HL-60/S4 treated with phorbol 12-myristate 13-acetate at 8.2 ng/mL for 4 days and 3 days (cell line): ENCODE data around the gene RPS6KA4.

ENCODE experiments used
- in situ Hi-C: fragments of 300-500 bp; cut with MboI; formaldehyde crosslinking; loops from 2 replicates; pipeline ENCODE4 v1.15.0; 2022; ENCODE audit warnings: low sequenced_read_pairs

RPS6KA4 gene

DNA sequence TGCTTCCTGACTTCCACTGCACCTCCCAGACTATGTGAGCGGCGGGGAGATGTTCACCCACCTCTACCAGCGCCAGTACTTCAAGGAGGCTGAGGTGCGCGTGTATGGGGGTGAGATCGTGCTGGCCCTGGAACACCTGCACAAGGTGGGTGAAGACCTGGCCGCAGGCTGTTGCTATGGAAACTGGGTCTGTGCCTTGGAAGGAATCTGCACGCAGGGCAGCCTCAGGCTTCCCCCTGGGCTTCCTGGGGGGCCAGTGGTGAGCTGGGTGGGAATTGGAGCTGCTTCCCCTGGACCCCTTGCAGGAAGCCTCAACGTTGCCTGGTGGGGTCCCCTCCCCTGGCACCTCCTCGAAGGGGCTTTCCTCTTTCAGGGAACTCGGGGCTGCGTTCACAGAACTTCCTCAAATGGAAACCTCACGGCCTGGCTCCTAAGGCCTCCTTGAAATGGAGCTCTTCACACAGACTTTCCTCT lies 1.5 kb downstream of the RPS6KA4 start:
- in situ Hi-C loops, result no loop called here

DNA sequence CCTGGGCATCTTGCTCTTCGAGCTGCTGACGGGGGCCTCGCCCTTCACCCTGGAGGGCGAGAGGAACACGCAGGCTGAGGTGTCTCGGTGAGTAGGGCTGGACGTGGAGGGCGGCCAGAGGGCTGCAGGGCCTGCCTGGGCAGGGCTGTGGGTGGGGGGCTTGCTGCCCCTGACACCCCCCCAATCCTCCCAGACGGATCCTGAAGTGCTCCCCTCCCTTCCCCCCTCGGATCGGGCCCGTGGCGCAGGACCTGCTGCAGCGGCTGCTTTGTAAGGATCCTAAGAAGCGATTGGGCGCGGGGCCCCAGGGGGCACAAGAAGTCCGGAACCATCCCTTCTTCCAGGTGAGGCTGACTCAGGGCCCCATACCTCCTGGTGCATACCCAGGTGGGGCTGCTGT lies 2.7 kb downstream of the RPS6KA4 start:
- in situ Hi-C loops, result no loop called here

- in situ Hi-C loops, result no loop called here
Observed at GRCh38 chr11:64362339-64362738, 3.4 kb downstream of the RPS6KA4 start.

- in situ Hi-C loops, result no loop called here
Observed at GRCh38 chr11:64364435-64364834, 5.5 kb downstream of the RPS6KA4 start.

DNA sequence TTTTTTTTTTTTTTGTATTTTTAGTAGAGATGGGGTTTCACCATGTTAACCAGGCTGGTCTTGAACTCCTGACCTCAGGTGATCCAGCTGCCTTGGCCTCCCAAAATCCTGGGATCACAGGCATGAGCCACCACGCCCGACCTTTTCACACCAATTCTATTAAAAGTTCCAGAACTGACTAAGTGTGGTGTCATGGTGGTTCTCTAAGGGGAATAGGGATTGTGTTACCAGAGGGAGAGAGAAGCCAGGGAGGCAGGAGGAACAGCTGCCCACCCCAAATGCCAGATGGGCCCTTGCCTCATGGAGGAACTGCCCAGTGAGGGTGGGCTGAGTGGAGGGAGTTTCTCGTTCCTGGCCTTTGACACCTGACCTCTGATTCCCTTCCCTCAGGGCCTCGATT lies 5.9 kb downstream of the RPS6KA4 start:
- in situ Hi-C loops, result no loop called here

- in situ Hi-C loops, result no loop called here
Observed at GRCh38 chr11:64366751-64367150, 7.8 kb downstream of the RPS6KA4 start.

- in situ Hi-C loops, result no loop called here
Observed at GRCh38 chr11:64367931-64368672, 9.1 kb downstream of the RPS6KA4 start.

DNA sequence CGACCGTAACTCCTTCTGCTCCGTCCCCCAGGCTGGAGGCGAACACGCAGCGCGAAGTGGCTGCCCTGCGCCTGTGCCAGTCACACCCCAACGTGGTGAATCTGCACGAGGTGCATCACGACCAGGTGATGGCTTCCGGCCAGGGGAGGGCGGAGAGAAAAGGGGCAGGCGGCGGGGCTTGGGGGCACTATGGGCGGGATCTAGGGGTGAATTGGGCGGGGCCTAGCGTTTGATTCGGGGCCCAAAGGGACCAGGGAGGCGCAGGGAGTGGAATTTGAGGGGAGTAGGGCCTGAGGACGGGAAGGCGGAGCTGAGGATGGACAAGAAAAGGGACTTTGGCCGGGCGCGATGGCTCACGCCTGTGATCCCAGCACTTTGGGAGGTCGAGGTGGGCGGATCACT lies 9.7 kb downstream of the RPS6KA4 start:
- in situ Hi-C loops, result no loop called here

DNA sequence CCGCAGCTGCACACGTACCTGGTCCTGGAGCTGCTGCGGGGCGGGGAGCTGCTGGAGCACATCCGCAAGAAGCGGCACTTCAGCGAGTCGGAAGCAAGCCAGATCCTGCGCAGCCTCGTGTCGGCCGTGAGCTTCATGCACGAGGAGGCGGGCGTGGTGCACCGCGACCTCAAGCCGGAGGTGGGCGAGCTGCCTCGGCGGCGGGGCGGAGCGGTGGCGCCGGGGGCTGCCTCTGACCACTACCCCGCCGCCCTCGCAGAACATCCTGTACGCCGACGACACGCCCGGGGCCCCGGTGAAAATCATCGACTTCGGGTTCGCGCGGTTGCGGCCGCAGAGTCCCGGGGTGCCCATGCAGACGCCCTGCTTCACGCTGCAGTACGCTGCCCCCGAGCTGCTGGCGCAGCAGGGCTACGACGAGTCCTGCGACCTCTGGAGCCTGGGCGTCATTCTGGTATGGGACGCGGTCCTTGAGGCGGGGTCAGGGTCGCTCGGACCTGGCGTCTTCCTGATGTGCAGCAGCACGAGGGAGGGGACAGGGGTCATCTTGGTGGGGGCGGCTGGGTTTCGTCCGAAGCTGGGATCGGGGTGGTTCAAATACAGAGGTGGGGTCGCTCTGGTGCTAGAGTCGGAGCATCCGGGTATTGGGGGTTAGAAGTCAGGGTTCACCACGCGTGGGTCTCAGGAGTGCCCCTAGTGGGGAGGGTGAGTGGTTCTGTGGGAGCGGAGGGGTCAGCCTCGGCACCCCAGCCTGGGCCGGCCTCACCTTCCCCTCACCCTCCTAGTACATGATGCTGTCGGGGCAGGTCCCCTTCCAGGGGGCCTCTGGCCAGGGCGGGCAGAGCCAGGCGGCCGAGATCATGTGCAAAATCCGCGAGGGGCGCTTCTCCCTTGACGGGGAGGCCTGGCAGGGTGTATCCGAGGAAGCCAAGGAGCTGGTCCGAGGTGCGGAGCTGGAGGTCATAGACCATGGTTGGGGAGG lies 10.8 kb downstream of the RPS6KA4 start:
- in situ Hi-C loops, result no loop called here

DNA sequence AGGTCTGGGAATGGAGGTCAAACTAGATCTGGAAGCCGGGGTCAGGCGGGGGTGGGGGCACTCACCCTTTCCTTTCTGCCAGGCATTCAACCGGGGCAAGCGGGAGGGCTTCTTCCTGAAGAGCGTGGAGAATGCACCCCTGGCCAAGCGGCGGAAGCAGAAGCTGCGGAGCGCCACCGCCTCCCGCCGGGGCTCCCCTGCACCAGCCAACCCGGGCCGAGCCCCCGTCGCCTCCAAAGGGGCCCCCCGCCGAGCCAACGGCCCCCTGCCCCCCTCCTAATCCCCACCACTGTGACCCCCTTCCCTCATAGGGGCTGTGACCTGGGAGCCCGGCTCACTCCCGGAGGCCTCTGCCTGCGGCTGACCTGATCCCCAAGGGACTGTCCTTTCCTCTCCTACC lies 12.2 kb downstream of the RPS6KA4 start:
- in situ Hi-C loops, result no loop called here

- in situ Hi-C loops, result no loop called here
Observed at GRCh38 chr11:64372021-64372420, 13.1 kb downstream of the RPS6KA4 start.

DNA sequence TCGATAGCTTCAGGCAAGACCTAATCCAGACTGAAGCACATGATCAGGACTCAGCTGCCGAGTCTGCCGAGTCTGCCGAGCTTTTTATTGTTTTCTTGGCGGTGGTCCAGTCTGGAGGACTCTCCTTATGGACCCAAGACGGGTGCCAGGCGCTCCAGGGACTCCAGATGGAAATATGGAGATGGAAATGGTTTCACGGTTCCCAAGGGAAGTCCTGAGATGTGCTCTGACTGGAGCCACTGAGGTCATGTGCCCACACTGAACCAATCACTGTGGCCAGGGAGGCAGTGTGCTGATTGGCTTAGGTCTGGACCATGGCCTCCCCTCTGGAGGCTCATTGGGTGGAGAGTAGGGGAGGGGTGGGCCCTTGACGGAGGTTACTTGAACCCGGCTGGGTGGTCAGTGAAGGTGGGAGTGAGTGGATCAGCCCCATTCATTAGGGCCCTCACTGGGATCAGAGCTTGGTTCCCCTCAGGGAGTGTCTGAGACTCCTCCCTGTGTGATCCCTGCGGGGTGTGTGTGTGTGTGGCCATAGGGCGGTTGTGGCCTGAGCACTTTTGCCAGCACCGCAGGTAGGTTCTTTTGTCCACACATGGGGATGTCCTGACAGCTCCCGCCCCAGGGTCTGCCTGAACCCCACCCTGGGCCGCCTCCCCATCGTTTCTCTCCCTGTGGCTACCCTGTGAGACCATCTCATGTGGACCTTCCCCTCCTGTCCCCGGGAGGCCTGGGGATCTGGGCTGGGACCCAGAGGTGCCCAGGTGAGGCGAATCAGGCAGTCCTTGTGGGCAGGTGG lies 14.0 kb downstream of the RPS6KA4 start:
- in situ Hi-C loops, result no loop called here

DNA sequence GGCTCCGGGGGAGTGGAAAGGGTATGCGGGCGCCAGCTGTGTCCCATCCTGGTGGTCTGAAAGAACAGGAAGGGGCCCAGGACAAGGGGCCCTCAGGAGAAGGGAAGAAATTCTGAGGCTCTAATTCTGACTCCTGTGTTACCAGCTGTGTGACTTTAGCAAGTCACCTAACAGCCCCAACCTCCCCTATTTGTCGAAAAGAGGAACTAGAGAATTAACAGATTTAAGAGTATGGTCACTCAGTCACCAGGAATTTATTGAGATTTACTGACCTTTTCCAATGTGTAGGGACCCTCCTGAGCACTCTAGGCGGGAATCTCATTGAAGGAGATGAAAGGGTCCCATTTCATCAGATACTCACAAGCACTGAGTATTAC lies 14.6 kb downstream of the RPS6KA4 start:
- in situ Hi-C loops, result no loop called here

DNA sequence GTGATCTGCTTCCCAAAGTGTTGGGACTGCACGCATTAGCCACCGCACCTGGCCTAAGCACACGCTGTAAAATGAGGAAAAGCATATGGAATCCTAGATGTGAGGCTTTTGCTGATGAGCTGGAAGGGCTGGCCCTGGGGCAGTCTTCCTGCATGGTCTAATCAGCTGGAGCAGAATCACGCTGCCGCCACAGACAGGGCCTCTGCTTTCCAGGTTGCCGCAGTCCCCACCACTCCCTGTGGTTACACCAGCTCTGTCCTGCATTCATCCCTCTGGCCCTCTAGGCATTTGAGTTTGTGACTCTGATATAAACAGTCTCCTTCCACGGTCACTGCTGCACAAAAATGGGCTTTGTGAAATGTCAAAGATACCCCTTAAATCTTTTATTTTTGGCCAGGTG lies 17.1 kb downstream of the RPS6KA4 start:
- in situ Hi-C loops, result no loop called here

DNA sequence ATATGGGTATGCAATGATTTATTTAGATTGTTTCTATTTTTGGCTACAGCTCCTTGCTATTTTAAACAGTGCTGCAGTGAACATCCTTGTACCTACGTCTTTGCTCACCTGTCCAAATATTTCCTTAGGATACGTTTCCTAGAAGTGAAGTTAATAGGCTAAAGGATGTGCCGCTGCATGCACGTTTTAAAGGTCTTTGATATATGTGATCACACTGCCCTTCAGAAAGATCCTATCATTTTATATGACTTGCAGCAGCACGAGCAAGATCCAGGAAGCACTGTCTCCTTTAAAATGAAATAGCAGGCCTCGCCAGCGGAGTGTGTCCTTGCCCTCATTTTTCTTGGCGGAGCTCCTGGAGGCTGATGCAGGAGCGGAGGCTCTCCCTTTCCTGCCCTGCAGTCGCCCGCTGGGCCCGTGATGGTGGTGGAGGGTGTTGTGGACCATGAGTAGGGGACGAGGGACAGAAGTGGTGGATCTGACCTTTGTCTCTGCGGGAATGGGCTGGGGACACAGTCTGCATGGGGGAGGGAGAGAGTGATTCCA lies 19.4 kb downstream of the RPS6KA4 start:
- in situ Hi-C loops, result no loop called here

DNA sequence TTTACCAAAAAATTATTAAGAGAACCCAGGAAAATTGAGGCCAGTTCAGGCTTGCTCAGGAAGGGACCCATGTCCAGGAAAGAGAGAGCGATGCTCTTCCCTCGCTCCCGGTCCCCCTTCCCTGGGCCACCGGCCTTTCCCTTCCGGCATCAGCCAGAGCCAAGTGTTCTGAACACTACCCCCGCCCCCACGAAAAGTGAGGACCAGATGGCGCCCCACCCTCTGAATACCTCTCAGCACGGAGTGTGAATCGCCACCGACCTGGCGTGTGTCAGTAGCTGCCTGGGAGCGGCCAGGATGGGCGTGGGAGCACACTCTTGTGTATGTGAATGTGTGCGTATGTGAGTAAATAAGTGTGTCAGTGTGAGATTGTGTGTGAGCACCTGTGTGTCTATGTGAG lies 20.2 kb downstream of the RPS6KA4 start:
- in situ Hi-C loops, result no loop called here

- in situ Hi-C loops, result no loop called here
Observed at GRCh38 chr11:64379817-64380709, 21.1 kb downstream of the RPS6KA4 start.

DNA sequence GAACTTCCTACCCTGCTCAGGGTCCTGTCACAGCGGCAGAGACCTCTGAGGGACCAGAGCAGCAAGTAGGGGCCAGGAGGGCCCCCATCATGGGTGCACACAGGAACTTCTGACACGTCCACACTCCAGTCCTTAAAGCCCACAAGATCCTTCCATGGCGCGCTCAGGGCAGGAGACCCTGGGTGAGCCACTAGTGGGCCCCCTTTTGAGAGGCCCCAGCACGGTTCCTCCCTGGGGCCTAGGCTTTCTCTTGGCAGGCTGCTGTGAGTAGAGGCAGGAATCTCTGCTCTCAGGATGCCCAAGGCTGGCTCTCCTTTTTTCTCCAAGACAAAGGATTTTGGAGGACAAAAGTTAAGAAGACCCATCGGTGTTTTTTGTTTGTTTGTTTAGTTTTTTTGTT lies 22.4 kb downstream of the RPS6KA4 start:
- in situ Hi-C loops, result no loop called here

- in situ Hi-C loops, result no loop called here
Observed at GRCh38 chr11:64382047-64382446, 23.1 kb downstream of the RPS6KA4 start.

DNA sequence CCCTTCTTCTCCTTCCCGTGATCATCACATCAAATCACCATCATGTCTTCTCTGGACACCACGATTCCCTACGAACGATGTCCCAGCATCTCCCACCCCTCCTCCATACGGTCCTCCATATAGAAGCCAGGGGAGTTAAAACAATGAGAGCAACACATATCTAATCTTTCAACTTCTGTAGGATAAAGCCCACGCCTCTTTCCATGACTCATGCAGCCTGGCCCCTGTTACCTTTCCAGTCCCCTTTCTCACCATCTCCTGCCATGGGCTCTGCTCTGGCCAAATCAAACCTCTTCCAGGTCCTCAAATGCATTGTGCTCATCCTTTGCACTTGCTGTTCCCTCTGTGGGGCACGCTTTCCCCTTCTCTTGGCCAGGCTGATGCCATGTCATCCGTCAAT lies 23.6 kb downstream of the RPS6KA4 start:
- in situ Hi-C loops, result no loop called here
